GM21515 (cell line): ENCODE measurements around the gene E2F2.
A peak's percentile ranks its signal among the peaks of the same experiment; 100 is the strongest.
"Not testable (repeated sequence)": the region's sequence is repeated elsewhere in the genome, so short reads cannot be mapped to it uniquely, and the experiment has no call there.

Experiments used
- ATAC-seq: cut with Tn5 transposase; IDR thresholded peaks from one replicate; pipeline ENCODE4 v1.9.1; 2021; ENCODE audit not compliant: unreplicated experiment

Gene E2F2

GRCh38 chr1:23551849-23552248 lies 20.8 kb upstream of the E2F2 start:
- no peak for ATAC-seq

GRCh38 chr1:23548704-23549143 lies 17.7 kb upstream of the E2F2 start:
- no peak for ATAC-seq

- ATAC-seq, result no peak
These were observed 16.0 kb upstream of the E2F2 start for GRCh38 chr1:23546897-23547584.

DNA sequence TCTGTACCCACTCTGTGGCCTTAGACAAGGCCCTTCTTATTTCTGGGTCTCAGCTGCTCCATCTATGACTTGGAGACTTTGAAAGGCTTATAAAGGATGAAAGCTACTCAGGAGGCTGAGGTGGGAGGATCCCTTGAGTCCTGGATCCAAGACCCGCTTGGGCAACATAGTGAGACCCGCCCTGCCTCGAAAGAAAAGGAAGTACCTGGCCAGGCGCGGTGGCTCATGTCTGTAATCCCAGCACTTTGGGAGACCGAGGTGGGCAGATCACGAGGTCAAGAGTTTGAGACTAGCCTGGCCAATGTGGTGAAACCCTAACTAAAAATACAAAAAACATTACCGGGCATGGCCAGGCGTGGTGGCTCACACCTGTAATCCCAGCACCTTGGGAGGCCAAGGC lies 14.8 kb upstream of the E2F2 start:
- ATAC-seq, result no peak

GRCh38 chr1:23544444-23545389 lies 13.7 kb upstream of the E2F2 start:
- no peak for ATAC-seq

GRCh38 chr1:23543707-23544443 lies 12.8 kb upstream of the E2F2 start:
- ATAC-seq, result no peak

- not testable (repeated sequence) for ATAC-seq
These were observed 11.9 kb upstream of the E2F2 start for GRCh38 chr1:23542940-23543339.

DNA sequence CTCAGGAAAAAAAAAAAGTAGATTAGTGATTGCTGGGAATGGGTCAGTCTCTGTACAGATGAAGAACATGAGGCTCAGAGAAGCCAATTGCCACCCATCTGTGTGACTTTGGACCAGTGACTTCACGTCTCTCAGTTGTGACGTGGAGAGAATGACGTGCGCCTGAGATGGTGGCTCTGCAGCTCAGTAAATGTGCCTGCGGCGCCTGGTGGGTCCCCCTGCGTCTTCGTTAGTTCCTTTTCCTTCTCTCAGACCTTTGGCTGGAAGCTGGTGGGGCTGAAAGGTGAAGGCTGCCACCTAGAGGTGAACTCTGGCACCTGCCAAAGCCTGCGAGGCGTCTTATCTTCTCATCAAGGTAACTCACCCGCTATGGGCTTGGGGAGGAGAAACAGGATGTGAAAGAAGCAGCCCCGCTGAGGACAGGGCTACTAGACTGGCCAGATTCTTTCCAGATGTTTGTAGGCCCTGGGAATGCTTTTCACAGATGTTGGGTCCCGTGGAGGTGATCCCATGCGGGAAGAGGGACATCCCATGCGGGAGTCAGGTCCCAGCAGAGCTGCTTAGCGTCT lies 8.7 kb upstream of the E2F2 start:
- ATAC-seq, result peak; percentile 79

DNA sequence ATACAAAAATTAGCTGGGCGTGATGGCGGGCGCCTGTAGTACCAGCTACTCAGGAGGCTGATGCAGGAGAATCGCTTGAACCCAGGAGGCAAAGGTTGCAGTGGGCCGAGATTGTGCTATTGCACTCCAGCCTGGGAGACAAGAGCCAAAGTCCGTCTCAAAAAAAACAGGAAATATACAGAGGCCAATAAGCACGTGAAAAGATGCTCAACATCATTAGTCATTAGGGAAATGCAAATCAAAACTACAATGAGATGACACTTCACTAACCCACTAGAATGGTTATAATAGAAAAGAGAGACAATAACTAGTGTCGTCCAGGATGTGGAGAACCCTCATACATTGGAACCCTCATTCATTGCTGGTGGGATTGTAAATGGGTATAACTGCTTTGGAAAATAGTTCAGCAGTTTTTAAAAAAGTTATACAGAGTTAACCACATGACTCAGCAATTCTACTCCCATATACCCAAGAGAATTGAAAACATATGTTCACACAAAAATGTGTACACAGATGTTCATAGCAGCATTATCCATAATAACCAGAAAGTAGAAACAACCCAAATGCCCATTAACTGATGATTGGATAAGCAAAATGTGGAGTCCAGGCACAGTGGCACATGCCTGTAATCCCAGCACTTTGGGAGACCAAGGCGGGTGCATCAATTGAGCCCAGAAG lies 6.4 kb upstream of the E2F2 start:
- no peak for ATAC-seq

DNA sequence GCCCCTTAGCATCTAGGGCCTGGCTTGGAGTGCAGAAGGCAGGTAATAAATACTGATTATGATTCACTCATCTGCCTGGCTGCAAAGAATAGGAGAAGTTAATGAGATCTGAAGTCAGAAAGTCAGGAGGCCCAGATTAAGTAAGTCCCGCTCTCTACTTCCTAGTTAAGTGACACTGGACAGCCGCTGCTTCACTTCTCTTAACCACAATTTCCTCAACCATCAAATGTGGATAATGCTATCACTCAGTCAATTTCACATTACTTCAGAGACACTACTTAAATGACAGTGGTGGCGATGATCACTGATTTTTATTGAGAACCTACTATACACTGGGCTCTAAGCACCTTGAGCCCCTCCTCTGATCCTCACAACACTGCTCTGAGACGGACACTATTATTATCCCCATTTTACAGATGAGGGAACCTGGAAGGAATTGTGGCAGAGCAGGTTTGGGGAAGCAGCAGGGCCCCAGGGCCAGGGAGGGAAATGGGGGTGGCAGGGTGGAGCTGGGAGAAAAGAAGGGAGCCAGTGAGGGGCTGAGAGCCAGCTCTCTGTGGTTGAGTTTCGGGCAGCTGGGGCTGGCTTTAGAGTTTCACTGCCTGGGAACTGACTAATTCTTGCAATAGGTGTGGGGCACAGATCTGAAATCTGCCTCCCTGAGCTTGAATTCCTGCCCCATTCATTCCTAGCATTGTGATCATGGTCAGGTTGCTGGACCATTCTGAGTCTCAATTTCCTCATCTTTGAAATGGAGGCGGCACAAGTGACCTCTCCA lies 2.4 kb upstream of the E2F2 start:
- ATAC-seq, result no peak

GRCh38 chr1:23531562-23532094 lies 595 bp upstream of the E2F2 start:
- ATAC-seq, result no peak

GRCh38 chr1:23530087-23530746 lies 816 bp downstream of the E2F2 start:
- no peak for ATAC-seq

- no peak for ATAC-seq
These were observed 1.6 kb downstream of the E2F2 start for GRCh38 chr1:23529146-23530086.

- ATAC-seq, result peak; percentile 48
These were observed 2.6 kb downstream of the E2F2 start for GRCh38 chr1:23528250-23528978.

DNA sequence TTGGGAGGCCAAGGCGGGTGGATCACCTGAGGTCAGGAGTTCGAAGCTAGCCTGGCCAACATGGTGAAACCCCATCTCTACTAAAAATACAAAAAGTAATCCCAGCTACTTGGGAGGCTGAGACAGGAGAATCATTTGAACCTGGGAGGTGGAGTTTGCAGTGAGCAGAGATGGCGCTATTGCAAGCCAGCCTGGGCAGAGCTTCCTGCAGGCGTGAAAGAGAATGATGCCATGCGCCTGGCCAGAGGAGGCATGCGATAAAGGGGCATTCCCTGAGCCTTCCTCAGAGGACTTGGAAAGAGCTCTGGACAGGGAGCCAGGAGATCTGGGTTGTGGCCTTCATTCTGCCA lies 3.2 kb downstream of the E2F2 start:
- no peak for ATAC-seq

DNA sequence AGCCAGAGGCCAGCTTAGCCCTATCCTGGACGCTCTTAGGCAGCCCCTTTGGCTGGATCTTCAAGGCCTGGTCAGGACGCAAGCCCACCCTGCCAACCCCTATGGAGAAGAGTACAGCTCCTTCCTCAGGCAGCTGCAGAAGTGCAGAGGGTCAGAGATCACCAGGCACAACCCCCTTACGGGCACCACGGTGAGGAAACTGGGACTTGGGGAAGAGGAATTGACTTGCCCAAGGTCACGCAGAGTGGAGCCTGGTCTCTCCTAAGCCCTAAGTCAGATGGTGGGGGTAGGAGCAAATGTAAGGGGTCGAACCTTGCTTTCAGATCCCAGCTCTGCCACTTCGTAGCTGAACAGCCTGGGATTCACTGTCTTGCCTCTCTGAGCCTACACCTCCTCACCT lies 3.7 kb downstream of the E2F2 start:
- ATAC-seq, result no peak

DNA sequence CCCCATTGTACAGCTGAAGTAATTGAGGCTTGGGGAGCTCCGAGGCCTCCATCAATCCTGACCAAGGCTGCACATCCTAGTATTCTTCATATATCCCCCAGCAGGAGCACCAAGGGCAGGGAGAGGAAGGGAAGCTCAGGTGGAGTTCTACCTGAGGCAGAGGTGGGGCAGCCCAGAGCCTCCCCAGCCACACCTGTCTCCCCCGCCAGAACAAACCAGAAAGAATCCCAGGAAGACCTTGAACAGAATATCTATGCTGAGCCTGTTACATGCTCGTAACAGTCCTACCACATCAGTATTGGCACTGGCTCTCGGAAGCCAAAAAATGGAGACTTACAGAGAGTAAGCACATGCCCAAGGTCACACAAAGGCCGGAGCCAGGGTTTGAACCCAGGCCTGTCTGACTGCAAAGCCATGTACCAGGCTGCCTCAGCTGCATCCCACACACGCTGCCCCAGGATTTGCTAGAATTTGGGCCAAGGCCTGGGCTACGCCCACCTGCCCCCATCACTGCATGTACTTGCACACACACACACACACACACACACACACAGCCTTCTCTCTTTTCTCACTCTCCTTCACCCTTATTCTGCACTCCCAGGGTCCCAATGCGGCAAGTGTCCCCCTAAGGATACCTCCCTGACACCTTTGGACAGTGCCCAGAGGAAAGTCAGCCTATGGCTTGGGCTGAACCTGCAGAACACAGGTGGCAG lies 4.5 kb downstream of the E2F2 start:
- no peak for ATAC-seq
